NCI-H226 (cell line): Measurements from ENCODE around the gene MRPL23.

Source experiments
- DNase-seq: peaks from one replicate; pipeline ENCODE4 v3.0.0-alpha.2; 2015

MRPL23 gene

DNA sequence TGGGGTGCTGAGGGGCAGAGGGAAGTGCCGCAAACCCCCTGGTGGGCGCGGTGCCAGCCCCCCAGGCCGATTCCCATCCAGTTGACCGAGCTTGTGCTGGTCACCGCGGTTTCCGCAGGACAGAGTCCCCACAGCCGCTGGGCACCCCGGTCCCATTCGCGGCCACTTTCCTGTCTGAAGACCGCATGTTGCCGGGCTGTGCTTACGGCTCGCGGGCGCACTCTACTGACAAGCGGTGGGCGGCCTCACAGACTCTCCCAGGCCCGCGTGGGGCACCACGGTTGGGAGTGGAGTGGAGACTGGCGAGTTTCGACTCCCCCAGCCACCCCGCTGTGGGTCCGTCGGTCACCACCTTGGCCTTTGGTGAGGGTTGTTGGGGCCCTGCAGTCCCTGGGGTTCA lies 51.2 kb downstream of the MRPL23 start:
- no peak for DNase-seq

DNA sequence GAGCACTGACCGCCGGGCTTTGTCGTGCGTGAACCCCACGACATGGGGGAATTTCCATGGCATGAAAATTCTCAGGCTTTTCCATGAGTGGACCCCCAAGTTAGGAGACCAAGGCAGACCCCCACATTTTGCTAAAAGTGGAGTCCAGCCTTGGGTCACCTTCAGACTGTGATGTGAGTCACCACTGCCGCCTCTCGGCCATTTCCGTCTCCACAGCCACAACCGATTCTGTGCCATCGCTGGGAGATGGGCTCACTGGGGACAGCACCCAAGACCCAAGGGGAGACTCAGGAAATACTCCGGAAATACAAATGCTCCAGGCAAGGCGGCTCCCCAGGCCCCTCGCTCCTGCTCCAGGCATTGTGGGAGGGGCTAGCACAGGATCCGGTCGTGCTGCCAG lies 51.7 kb downstream of the MRPL23 start:
- DNase-seq = no peak

DNA sequence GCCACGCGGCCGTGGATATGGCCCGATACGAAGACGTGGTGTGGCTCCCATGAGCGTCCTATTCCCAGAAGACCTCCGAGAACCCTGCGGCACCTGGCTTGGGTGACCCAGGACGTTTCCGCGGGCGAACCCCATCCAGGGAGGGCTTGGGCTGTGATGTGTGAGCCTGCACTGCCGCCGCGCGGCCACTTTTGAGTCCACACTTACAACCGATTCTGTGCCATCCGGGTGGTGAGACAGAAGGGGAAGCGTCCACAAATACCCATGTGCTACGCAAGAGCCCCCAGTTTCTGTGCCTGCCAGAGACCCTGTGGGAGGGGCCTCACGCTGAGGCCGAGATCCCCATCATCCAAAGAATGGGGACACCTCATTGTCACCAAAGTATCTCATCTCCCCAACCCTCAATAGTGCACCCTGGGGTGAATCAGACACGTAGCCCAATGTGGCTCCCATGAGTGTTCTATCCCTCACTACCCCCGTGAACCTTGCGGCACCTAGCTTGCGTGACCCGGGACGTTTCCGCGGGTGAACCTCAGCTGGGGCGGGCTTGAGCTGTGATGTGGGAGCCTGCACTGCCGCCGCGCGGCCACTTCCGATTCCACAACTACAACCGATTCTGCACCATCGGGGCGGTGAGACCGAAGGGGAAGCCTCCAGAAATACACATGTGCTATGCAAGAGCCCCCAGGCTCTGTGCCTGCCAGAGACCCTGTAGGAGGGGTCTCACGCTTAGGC lies 55.1 kb downstream of the MRPL23 start:
- DNase-seq = no peak

DNA sequence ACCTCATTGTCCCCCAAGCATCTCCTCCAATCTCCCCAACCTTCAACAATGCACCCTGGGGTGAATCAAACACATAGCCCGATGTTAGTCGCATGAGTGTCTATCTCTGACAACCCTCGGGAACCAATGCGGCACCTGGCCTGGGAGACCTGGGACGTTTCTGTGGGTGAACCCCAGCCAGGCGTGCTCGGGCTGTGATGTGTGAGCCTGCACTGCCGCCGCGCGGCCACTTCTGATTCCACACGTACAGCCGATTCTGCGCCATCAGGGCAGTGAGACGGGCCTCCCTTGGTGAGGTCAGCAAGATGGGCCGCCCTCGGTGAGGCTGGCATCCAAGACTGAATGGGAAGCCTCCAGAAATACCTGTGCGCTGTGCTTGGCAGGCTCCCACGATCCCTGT lies 55.7 kb downstream of the MRPL23 start:
- DNase-seq = no peak

DNA sequence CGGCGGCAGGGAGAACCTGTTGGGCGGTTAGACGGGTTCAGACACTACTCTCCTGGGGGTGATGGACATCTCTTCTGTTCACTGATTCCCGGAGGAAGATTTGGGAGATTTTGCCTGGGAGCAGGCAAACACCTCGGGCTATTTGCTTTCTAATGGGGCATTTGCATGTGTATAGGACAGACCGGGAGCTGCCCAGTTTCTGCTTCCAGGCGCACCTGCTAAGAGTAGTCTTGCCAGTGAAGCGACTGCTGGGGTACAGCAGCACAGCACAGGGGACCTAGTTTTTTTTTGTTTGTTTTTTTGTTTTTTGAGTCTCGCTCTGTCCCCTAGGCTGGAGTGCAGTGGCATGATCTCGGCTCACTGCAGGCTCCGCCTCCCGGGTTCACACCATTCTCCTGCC lies 57.3 kb downstream of the MRPL23 start:
- DNase-seq = no peak
